ENCODE data around the gene TBC1D22A. TPM values are rescaled to one million over a fixed set of nuclear protein-coding genes. Genes with fewer than 3 reads are reported as not detected.

TBC1D22A gene
- total RNA-seq, 4 donors from 2014 or later = 9.2 to 45.3 (median 22.8) TPM

DNA sequence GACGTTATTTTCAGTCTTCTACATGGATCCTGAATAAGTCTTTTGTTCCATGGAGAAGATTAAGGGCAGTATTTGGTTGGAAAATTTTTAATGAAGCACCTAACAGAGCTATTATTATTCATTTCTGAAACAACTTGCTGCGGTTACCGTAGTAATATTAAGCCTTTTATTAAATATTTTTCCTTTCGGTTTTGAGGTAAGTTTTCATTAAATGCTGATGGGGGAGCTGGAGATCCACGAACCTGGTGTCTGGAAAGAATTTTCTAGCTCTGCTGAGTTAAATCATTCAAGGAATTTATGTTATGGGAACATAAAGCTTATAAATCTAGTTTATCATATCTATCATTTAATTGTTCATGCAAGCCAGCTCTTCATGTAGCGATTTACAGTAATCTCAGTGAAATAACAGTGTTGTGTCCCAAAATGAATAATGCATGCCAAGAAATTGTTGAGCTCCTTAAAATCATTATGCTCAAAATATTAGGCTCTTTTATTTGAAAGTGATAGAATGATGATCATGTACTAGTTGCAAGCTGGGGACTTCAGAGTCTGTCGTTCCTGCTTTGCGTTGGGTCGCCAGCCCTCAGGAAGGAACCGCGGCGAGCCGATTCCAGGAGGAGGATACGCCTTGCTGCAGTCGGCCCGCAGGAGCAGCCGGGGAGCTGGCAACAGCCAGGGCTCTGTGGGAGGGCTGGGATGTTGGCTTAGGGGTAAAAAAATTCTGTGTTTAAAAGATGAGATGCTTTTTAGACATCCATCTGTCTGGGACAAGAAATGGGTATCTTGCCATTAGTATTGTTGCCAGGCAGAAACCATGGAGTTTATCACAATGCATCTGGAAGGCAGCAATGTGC, 83.1 kb downstream of the TBC1D22A start:
- TF ChIP-seq, protein P1, sequence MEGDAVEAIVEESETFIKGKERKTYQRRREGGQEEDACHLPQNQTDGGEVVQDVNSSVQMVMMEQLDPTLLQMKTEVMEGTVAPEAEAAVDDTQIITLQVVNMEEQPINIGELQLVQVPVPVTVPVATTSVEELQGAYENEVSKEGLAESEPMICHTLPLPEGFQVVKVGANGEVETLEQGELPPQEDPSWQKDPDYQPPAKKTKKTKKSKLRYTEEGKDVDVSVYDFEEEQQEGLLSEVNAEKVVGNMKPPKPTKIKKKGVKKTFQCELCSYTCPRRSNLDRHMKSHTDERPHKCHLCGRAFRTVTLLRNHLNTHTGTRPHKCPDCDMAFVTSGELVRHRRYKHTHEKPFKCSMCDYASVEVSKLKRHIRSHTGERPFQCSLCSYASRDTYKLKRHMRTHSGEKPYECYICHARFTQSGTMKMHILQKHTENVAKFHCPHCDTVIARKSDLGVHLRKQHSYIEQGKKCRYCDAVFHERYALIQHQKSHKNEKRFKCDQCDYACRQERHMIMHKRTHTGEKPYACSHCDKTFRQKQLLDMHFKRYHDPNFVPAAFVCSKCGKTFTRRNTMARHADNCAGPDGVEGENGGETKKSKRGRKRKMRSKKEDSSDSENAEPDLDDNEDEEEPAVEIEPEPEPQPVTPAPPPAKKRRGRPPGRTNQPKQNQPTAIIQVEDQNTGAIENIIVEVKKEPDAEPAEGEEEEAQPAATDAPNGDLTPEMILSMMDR (IDR thresholded peaks at IDR 0.05) = peak; percentile 50 to 59 (median 56)
- TF ChIP-seq POLR2A (IDR thresholded peaks at IDR 0.05) = no peak
- no peak for DNase-seq
- no peaks in the 10 kb centered on the region for H3K27me3 ChIP-seq
- peak overlapping the region; percentile 11 to 25 for H3K4me3 ChIP-seq
- H3K36me3 ChIP-seq = no peaks in the 10 kb centered on the region
- intact Hi-C loops (cut with DNase I; ENCODE audit: low total_unique reads) = no loop called here
- peak overlapping the region; percentile 13 to 17 for H3K27ac ChIP-seq
- H3K9me3 ChIP-seq = no peaks in the 10 kb centered on the region
- H3K4me1 ChIP-seq = no peaks in the 10 kb centered on the region

DNA sequence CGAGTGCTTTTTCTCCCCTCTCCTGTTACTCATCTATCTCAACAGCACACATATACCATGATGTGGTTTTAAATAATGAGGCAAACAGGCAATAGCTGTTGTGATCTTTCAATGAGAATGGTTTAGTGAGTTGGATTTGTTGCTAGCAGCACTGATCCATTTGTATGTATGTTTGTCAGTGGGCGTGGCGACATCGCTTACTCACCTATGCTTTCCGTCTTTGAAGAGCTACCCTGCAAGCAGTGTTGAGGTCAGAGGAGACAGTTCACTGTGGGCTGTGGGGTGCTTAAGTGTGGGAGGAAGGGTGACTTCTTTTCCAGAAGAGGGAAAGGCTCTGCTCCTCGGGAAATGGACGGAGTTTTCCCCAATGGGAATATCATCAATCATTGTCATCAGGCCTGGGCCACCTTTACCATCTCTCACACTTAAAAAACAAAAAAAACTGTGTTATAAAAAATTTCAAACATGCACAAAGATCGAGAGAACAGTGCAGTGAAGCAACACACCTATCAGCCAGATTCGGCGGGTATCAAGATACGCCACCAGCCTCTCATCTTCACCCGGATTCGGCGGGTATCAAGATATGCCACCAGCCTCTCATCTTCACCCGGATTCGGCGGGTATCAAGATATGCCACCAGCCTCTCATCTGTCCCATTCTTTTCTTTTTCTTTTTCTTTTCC, 83.8 kb downstream of the TBC1D22A start:
- Histone ChIP-seq H3K27ac (no peak overlapping the region), H3K4me3 (no peak overlapping the region), H3K9me3 (no peaks in the 10 kb centered on the region), H3K36me3 (no peaks in the 10 kb centered on the region), H3K4me1 (no peaks in the 10 kb centered on the region), H3K27me3 (no peaks in the 10 kb centered on the region)
- intact Hi-C loops (cut with DNase I; ENCODE audit: low total_unique reads) = no loop called here
- no peak for DNase-seq
- TF ChIP-seq POLR2A (IDR thresholded peaks at IDR 0.05) = no peak
- TF ChIP-seq, protein P1 (IDR thresholded peaks at IDR 0.05) = no peak

DNA sequence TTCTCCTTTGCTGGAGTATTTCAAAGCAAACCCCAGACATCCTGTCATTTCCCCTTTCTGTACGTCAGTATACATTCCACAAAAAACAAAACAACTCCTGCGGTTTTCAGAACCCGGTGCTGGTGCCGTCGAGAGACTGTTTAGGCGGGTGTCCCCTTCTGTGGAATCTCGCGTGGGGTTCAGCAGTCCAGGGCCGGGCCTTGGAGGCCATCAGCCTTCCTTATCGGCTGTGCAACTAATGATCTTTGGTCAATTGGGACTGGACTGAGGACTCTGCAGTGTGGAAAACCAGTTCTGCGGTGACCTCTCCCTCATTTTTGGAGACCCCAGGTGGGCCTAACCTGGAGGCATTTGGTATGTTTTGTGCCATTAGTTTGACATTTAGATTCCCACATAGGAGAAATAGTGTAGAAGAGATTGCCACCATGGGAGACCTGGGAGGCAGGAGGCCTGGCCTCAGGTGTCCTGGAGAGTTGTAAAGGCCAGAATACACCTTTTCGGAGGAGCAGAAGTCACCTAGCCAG, 84.4 kb downstream of the TBC1D22A start:
- H3K9me3 ChIP-seq = no peaks in the 10 kb centered on the region
- DNase-seq = no peak

DNA sequence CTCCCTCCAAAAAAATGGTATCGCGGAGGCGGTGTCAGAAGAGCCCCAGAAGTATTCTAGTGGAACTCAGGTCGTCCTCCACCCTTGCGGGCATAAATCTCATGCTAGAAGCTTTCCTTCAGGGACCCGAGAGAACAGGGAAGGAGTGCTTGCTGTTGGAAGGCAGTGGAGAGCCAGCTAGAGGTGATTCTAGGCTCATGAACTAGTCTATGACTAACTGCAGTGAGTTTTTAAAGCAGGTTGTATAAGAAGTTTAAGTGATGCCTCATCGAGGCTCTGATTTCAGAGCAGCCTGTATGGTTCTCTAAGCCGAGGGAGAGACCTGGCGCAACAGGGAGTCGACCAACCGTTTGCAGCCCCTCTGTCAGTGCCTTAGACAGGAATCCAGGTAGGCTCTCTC, 85.7 kb downstream of the TBC1D22A start:
- Histone ChIP-seq H3K27me3 (no peaks in the 10 kb centered on the region), H3K36me3 (no peaks in the 10 kb centered on the region), H3K4me3 (no peak overlapping the region), H3K27ac (no peak overlapping the region), H3K4me1 (no peaks in the 10 kb centered on the region), H3K9me3 (no peaks in the 10 kb centered on the region)
- TF ChIP-seq, protein P1 (IDR thresholded peaks at IDR 0.05) = no peak
- TF ChIP-seq POLR2A (IDR thresholded peaks at IDR 0.05) = no peak
- intact Hi-C loops (cut with DNase I; ENCODE audit: low total_unique reads) = no loop called here
- no peak for DNase-seq

More for the DNA sequence above, 84.4 kb downstream of the TBC1D22A start:
- Histone ChIP-seq H3K4me3 (no peak overlapping the region), H3K36me3 (no peaks in the 10 kb centered on the region), H3K4me1 (no peaks in the 10 kb centered on the region), H3K27me3 (no peaks in the 10 kb centered on the region), H3K27ac (no peak overlapping the region)
- intact Hi-C loops (cut with DNase I; ENCODE audit: low total_unique reads) = no loop called here
- TF ChIP-seq POLR2A (IDR thresholded peaks at IDR 0.05) = no peak
- TF ChIP-seq, protein P1 (IDR thresholded peaks at IDR 0.05) = no peak

DNA sequence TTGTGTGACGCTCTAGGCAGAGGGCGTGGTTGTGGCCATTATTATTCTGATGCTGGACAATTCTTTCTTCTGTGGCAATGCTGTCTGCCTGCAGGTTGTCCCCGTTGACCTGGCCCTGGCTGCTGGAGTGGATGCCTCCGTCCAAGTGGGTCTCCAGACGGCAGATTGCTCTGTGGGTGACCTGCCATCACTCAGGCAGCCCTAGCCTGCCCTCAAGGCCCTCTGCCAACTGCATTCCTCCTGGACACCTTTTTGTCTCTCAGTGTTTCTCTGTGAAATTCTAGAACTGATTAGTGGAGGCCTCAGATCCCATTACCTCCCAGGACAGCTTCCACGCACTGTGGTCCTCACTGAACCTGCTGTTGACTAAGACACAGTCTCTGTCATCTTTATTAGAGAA, 86.7 kb downstream of the TBC1D22A start:
- intact Hi-C loops (cut with DNase I; ENCODE audit: low total_unique reads) = no loop called here
- no peak for TF ChIP-seq POLR2A (IDR thresholded peaks at IDR 0.05)
- TF ChIP-seq, protein P1 (IDR thresholded peaks at IDR 0.05) = no peak
- no peak overlapping the region for H3K27ac ChIP-seq
- H3K9me3 ChIP-seq = no peaks in the 10 kb centered on the region
- no peaks in the 10 kb centered on the region for H3K27me3 ChIP-seq
- no peak overlapping the region for H3K4me3 ChIP-seq
- no peaks in the 10 kb centered on the region for H3K36me3 ChIP-seq
- DNase-seq = no peak
- H3K4me1 ChIP-seq = no peaks in the 10 kb centered on the region
